ENCODE results near the gene PDE6B.

PDE6B gene

GRCh38 chr4:681736-682451 lies 56.5 kb downstream of the PDE6B start:
- Histone ChIP-seq H3K9ac (ENCODE audit: insufficient read length) (no peak overlapping the region), H3K9me3 (ENCODE audit: low read depth, low read length) (no peaks in the 10 kb centered on the region), H3K27ac (no peak overlapping the region), H3K36me3 (ENCODE audit: insufficient read depth, low read length) (no peaks in the 10 kb centered on the region), H3K4me3 (no peak overlapping the region)
- no peak for DNase-seq (ENCODE audit: low read depth, low spot score)
- TF ChIP-seq EZH2 (IDR thresholded peaks at IDR 0.05), result no peak
- no peak for TF ChIP-seq FOXP2 (optimal IDR thresholded peaks at IDR 0.05; ENCODE audit: control extremely low read depth, extremely low read length, insufficient read depth)
- no peak for TF ChIP-seq POLR2AphosphoS5 (IDR thresholded peaks at IDR 0.05; ENCODE audit: borderline replicate concordance, low read depth, low read length)

GRCh38 chr4:682490-683172 lies 57.3 kb downstream of the PDE6B start:
- no peak overlapping the region for H3K27ac ChIP-seq
- no peak overlapping the region for H3K4me3 ChIP-seq
- no peak for DNase-seq (ENCODE audit: low read depth, low spot score)
- H3K9ac ChIP-seq (ENCODE audit: insufficient read length), result no peak overlapping the region
- H3K9me3 ChIP-seq (ENCODE audit: low read depth, low read length), result no peaks in the 10 kb centered on the region
- no peak for TF ChIP-seq POLR2AphosphoS5 (IDR thresholded peaks at IDR 0.05; ENCODE audit: borderline replicate concordance, low read depth, low read length)
- TF ChIP-seq EZH2 (IDR thresholded peaks at IDR 0.05), result no peak
- TF ChIP-seq FOXP2 (optimal IDR thresholded peaks at IDR 0.05; ENCODE audit: control extremely low read depth, extremely low read length, insufficient read depth), result no peak
- H3K36me3 ChIP-seq (ENCODE audit: insufficient read depth, low read length), result no peaks in the 10 kb centered on the region

- Histone ChIP-seq H3K9ac (ENCODE audit: insufficient read length) (no peak overlapping the region), H3K36me3 (ENCODE audit: insufficient read depth, low read length) (no peaks in the 10 kb centered on the region), H3K4me3 (no peak overlapping the region), H3K9me3 (ENCODE audit: low read depth, low read length) (no peaks in the 10 kb centered on the region), H3K27ac (no peak overlapping the region)
- DNase-seq (ENCODE audit: low read depth, low spot score), result no peak
- TF ChIP-seq POLR2AphosphoS5 (IDR thresholded peaks at IDR 0.05; ENCODE audit: borderline replicate concordance, low read depth, low read length), result no peak
- TF ChIP-seq FOXP2 (optimal IDR thresholded peaks at IDR 0.05; ENCODE audit: control extremely low read depth, extremely low read length, insufficient read depth), result no peak
- TF ChIP-seq EZH2 (IDR thresholded peaks at IDR 0.05), result no peak
These were observed 58.0 kb downstream of the PDE6B start for GRCh38 chr4:683247-683897.

- no peaks in the 10 kb centered on the region for H3K36me3 ChIP-seq (ENCODE audit: insufficient read depth, low read length)
- no peaks in the 10 kb centered on the region for H3K9me3 ChIP-seq (ENCODE audit: low read depth, low read length)
- no peak for TF ChIP-seq POLR2AphosphoS5 (IDR thresholded peaks at IDR 0.05; ENCODE audit: borderline replicate concordance, low read depth, low read length)
- no peak for TF ChIP-seq EZH2 (IDR thresholded peaks at IDR 0.05)
- no peak for TF ChIP-seq FOXP2 (optimal IDR thresholded peaks at IDR 0.05; ENCODE audit: control extremely low read depth, extremely low read length, insufficient read depth)
- no peak overlapping the region for H3K4me3 ChIP-seq
- H3K27ac ChIP-seq, result no peak overlapping the region
- no peak overlapping the region for H3K9ac ChIP-seq (ENCODE audit: insufficient read length)
- no peak for DNase-seq (ENCODE audit: low read depth, low spot score)
These were observed 58.7 kb downstream of the PDE6B start for GRCh38 chr4:683982-684622.

- no peak overlapping the region for H3K27ac ChIP-seq
- H3K36me3 ChIP-seq (ENCODE audit: insufficient read depth, low read length), result no peaks in the 10 kb centered on the region
- H3K9ac ChIP-seq (ENCODE audit: insufficient read length), result no peak overlapping the region
- no peak for DNase-seq (ENCODE audit: low read depth, low spot score)
- H3K4me3 ChIP-seq, result no peak overlapping the region
- TF ChIP-seq POLR2AphosphoS5 (IDR thresholded peaks at IDR 0.05; ENCODE audit: borderline replicate concordance, low read depth, low read length), result no peak
- TF ChIP-seq EZH2 (IDR thresholded peaks at IDR 0.05), result no peak
- no peak for TF ChIP-seq FOXP2 (optimal IDR thresholded peaks at IDR 0.05; ENCODE audit: control extremely low read depth, extremely low read length, insufficient read depth)
- H3K9me3 ChIP-seq (ENCODE audit: low read depth, low read length), result no peaks in the 10 kb centered on the region
These were observed 59.4 kb downstream of the PDE6B start for GRCh38 chr4:684623-685327.

- TF ChIP-seq FOXP2 (optimal IDR thresholded peaks at IDR 0.05; ENCODE audit: control extremely low read depth, extremely low read length, insufficient read depth) (no peak), POLR2AphosphoS5 (IDR thresholded peaks at IDR 0.05; ENCODE audit: borderline replicate concordance, low read depth, low read length) (no peak), EZH2 (IDR thresholded peaks at IDR 0.05) (no peak)
- DNase-seq (ENCODE audit: low read depth, low spot score), result no peak
- H3K9me3 ChIP-seq (ENCODE audit: low read depth, low read length), result no peaks in the 10 kb centered on the region
- H3K36me3 ChIP-seq (ENCODE audit: insufficient read depth, low read length), result no peaks in the 10 kb centered on the region
- no peak overlapping the region for H3K27ac ChIP-seq
- no peak overlapping the region for H3K9ac ChIP-seq (ENCODE audit: insufficient read length)
- no peak overlapping the region for H3K4me3 ChIP-seq
These were observed 60.5 kb downstream of the PDE6B start for GRCh38 chr4:685679-686412.

- Histone ChIP-seq H3K9ac (ENCODE audit: insufficient read length) (no peak overlapping the region), H3K36me3 (ENCODE audit: insufficient read depth, low read length) (no peaks in the 10 kb centered on the region), H3K27ac (no peak overlapping the region), H3K4me3 (no peak overlapping the region), H3K9me3 (ENCODE audit: low read depth, low read length) (no peaks in the 10 kb centered on the region)
- no peak for TF ChIP-seq FOXP2 (optimal IDR thresholded peaks at IDR 0.05; ENCODE audit: control extremely low read depth, extremely low read length, insufficient read depth)
- TF ChIP-seq POLR2AphosphoS5 (IDR thresholded peaks at IDR 0.05; ENCODE audit: borderline replicate concordance, low read depth, low read length), result no peak
- no peak for TF ChIP-seq EZH2 (IDR thresholded peaks at IDR 0.05)
- no peak for DNase-seq (ENCODE audit: low read depth, low spot score)
These were observed 61.2 kb downstream of the PDE6B start for GRCh38 chr4:686413-687040.
